GM23338 (cell line): Measurements from ENCODE around the gene PDE10A. TPM values are rescaled to one million over a fixed set of nuclear protein-coding genes. Genes with fewer than 3 reads are reported as not detected.

Experiments
- ATAC-seq: fragments of 200-7000 bp; cut with Tn5 transposase; 3 replicates; pipeline ENCODE4 v1.9.1; 2020
- DNase-seq: peaks from one replicate; pipeline ENCODE4 v3.0.0-alpha.2; 2015; ENCODE audit warnings: low spot score
- H2AFZ ChIP-seq: fragments of 200-600 bp; sonication (generic); 2 replicates; pipeline ENCODE4 v1.8.0; 2016; ENCODE audit warnings: antibody characterized with exemption, mild to moderate bottlenecking, moderate library complexity
- H3F3A ChIP-seq: fragments of 200-600 bp; sonication (generic); replicated peaks from 2 replicates; pipeline ENCODE4 v1.8.0; 2017; ENCODE audit warnings: antibody characterized with exemption, mixed run types, low read depth
- H3K27ac ChIP-seq: fragments of 200-600 bp; sonication (generic); 2 replicates; pipeline ENCODE4 v1.6.1; 2016; ENCODE audit warnings: low read depth
- H3K27me3 ChIP-seq: fragments of 200-600 bp; sonication (generic); 2 replicates; pipeline ENCODE4 v1.8.0; 2016; ENCODE audit warnings: mild to moderate bottlenecking, mixed run types, moderate library complexity; ENCODE audit not compliant: insufficient read depth
- H3K36me3 ChIP-seq: fragments of 200-600 bp; sonication (generic); 2 replicates; pipeline ENCODE4 v1.8.0; 2016; ENCODE audit warnings: mild to moderate bottlenecking; ENCODE audit not compliant: insufficient read depth
- H3K4me1 ChIP-seq: fragments of 200-600 bp; sonication (generic); 2 replicates; pipeline ENCODE4 v1.8.0; 2016; ENCODE audit warnings: mild to moderate bottlenecking, moderate library complexity; ENCODE audit not compliant: insufficient read depth
- H3K4me2 ChIP-seq: fragments of 200-600 bp; sonication (generic); 2 replicates; pipeline ENCODE4 v1.7.1; 2017; ENCODE audit warnings: mixed run types
- H3K4me3 ChIP-seq: fragments of 200-600 bp; sonication (generic); 2 replicates; pipeline ENCODE4 v1.6.1; 2016; ENCODE audit warnings: mixed run types
- H3K79me2 ChIP-seq: fragments of 200-600 bp; sonication (generic); replicated peaks from 2 replicates; pipeline ENCODE4 v1.8.0; 2017; ENCODE audit warnings: mild to moderate bottlenecking; ENCODE audit not compliant: insufficient read depth
- H3K9me2 ChIP-seq: fragments of 200-600 bp; sonication (generic); 2 replicates; pipeline ENCODE4 v1.8.0; 2017; ENCODE audit not compliant: insufficient read depth
- H4K20me1 ChIP-seq: fragments of 200-600 bp; sonication (generic); replicated peaks from 2 replicates; pipeline ENCODE4 v1.8.0; 2017; ENCODE audit warnings: mild to moderate bottlenecking; ENCODE audit not compliant: insufficient read depth
- H3K27ac Mint-ChIP-seq: 2 replicates; pipeline ENCODE4 v1.8.0; 2020; ENCODE audit warnings: inconsistent platforms, mild to moderate bottlenecking, moderate library complexity, mixed read lengths
- H3K27me3 Mint-ChIP-seq: 3 replicates; pipeline ENCODE4 v1.8.0; 2022; ENCODE audit warnings: low read depth, mild to moderate bottlenecking, moderate library complexity, mixed read lengths, inconsistent platforms; ENCODE audit not compliant: insufficient read depth, poor library complexity
- H3K36me3 Mint-ChIP-seq: 3 replicates; pipeline ENCODE4 v1.8.0; 2021; ENCODE audit warnings: low read depth, mild to moderate bottlenecking, inconsistent platforms, moderate library complexity, mixed read lengths
- H3K4me1 Mint-ChIP-seq: 3 replicates; pipeline ENCODE4 v1.8.0; 2020; ENCODE audit warnings: mild to moderate bottlenecking, inconsistent platforms, mixed read lengths
- H3K4me3 Mint-ChIP-seq: 3 replicates; pipeline ENCODE4 v1.8.0; 2021; ENCODE audit warnings: moderate library complexity, mild to moderate bottlenecking, inconsistent platforms, mixed read lengths
- H3K9me3 Mint-ChIP-seq: 3 replicates; pipeline ENCODE4 v1.8.0; 2020; ENCODE audit warnings: moderate library complexity, mild to moderate bottlenecking, inconsistent platforms, mixed read lengths
- CREB1 ChIP-seq: fragments of 250-450 bp; sonication (Bioruptor Pico); IDR thresholded peaks from 2 replicates; pipeline ENCODE4 v1.5.0; 2020; ENCODE audit warnings: low read depth, mild to moderate bottlenecking, moderate library complexity
- EZH2 ChIP-seq: fragments of 200-600 bp; sonication (generic); IDR thresholded peaks from one replicate; pipeline ENCODE4 v1.8.0; 2017; ENCODE audit warnings: antibody characterized with exemption, mild to moderate bottlenecking, low read depth; ENCODE audit not compliant: unreplicated experiment
- EZH2phosphoT487 ChIP-seq: fragments of 200-600 bp; sonication (generic); IDR thresholded peaks from one replicate; pipeline ENCODE4 v1.8.1; 2018; ENCODE audit warnings: antibody characterized with exemption; ENCODE audit not compliant: unreplicated experiment
- JUNB ChIP-seq: IDR thresholded peaks from one replicate; pipeline ENCODE4 v1.6.1; 2016; ENCODE audit warnings: antibody characterized with exemption; ENCODE audit not compliant: unreplicated experiment
- NANOG ChIP-seq: IDR thresholded peaks from 2 replicates; pipeline ENCODE4 v1.6.1; 2016; ENCODE audit warnings: antibody characterized with exemption, borderline replicate concordance
- POLR2AphosphoS5 ChIP-seq: IDR thresholded peaks from 2 replicates; pipeline ENCODE4 v1.6.1; 2016; ENCODE audit warnings: antibody characterized with exemption, low read depth
- ZNF114 ChIP-seq: fragments of 250-450 bp; sonication (Bioruptor Pico); IDR thresholded peaks from 2 replicates; pipeline ENCODE4 v1.5.0; 2020; ENCODE audit warnings: mild to moderate bottlenecking, moderate library complexity
- ZNF331 ChIP-seq: fragments of 250-450 bp; sonication (Bioruptor Pico); IDR thresholded peaks from 2 replicates; pipeline ENCODE4 v1.5.0; 2020; ENCODE audit warnings: low read depth, mild to moderate bottlenecking, moderate library complexity
- polyA plus RNA-seq: library from polyadenylated mRNA; unstranded; fragments of >200 nt; fragmentation: Nextera tagmentation; extraction: Ambion mirVana; gene quantifications from 2 replicates; pipeline ENCODE4 v1.2.1, GENCODE V29; 2016
- total RNA-seq: library from RNA; depleted of rRNA; stranded (reverse); fragments of >200 nt; shearing (Covaris generic); gene quantifications from 2 replicates; pipeline ENCODE4 v1.2.3, GENCODE V29; 2014
- TF ChIP-seq, protein P1 (sequence below): IDR thresholded peaks from 2 replicates; pipeline ENCODE4 v1.6.1; 2016; ENCODE audit warnings: antibody characterized with exemption
- TF ChIP-seq, protein P2 (sequence below): IDR thresholded peaks from one replicate; pipeline ENCODE4 v1.6.1; 2018; ENCODE audit warnings: antibody characterized with exemption; ENCODE audit not compliant: unreplicated experiment
- TF ChIP-seq, protein P3 (sequence below), 2 experiments: fragments of 200-600 bp in 1 of 2; sonication (generic) in 1 of 2; conservative IDR thresholded peaks; 2 replicates each; pipeline versions ENCODE4 v1.5.1 to v1.6.1; 2016 to 2017; ENCODE audit warnings: antibody characterized with exemption in 2 of 2, low read depth in 2 of 2, mild to moderate bottlenecking in 2 of 2, moderate library complexity in 1 of 2

The PDE10A gene
- total and polyA plus RNA-seq, 2 experiments from 2014 or later: 0.50 to 3.9 TPM

DNA sequence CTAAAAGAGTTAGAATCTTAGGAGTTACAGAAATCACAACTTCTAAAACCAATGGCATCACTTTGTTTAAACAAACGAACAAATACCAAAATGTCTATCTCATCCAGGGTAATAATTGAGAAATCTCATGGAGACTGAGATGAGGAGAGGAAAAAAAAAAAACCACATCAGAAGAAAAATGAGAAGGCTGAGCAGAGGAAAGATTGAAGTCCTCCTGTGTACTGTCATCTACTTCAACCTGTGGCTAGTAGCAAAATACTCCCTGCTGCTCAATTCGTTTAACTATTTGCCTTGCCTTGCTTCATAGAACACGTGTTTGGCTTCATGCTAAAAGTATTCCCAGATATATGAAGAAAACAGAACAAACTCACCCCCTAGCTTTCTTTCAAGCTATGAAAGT is 143.7 kb downstream of the PDE10A start:
- Histone ChIP-seq H3K4me1 (peaks cover 7% of the 10 kb centered on the region; the same call in 1 of the 2 replicates), H4K20me1 (no peaks in the 10 kb centered on the region), H3K4me2 (no peak overlapping the region), H2AFZ (no peak overlapping the region), H3K27me3 (no peaks in the 10 kb centered on the region), H3K79me2 (no peaks in the 10 kb centered on the region), H3K9me2 (no peaks in the 10 kb centered on the region), H3K4me3 (no peak overlapping the region), H3K36me3 (no peaks in the 10 kb centered on the region), H3F3A (no peaks in the 10 kb centered on the region), H3K27ac (no peak overlapping the region)
- H3K36me3 Mint-ChIP-seq: no peaks in the 10 kb centered on the region
- no peaks in the 10 kb centered on the region for H3K27me3 Mint-ChIP-seq
- ATAC-seq (no peak), DNase-seq (no peak)
- TF ChIP-seq, protein P1, sequence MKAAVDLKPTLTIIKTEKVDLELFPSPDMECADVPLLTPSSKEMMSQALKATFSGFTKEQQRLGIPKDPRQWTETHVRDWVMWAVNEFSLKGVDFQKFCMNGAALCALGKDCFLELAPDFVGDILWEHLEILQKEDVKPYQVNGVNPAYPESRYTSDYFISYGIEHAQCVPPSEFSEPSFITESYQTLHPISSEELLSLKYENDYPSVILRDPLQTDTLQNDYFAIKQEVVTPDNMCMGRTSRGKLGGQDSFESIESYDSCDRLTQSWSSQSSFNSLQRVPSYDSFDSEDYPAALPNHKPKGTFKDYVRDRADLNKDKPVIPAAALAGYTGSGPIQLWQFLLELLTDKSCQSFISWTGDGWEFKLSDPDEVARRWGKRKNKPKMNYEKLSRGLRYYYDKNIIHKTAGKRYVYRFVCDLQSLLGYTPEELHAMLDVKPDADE: no peak
- TF ChIP-seq EZH2phosphoT487 (no peak), ZNF331 (no peak), JUNB (no peak), NANOG (no peak), CREB1 (CRISPR knock-in tag) (no peak)
- TF ChIP-seq, protein P2, sequence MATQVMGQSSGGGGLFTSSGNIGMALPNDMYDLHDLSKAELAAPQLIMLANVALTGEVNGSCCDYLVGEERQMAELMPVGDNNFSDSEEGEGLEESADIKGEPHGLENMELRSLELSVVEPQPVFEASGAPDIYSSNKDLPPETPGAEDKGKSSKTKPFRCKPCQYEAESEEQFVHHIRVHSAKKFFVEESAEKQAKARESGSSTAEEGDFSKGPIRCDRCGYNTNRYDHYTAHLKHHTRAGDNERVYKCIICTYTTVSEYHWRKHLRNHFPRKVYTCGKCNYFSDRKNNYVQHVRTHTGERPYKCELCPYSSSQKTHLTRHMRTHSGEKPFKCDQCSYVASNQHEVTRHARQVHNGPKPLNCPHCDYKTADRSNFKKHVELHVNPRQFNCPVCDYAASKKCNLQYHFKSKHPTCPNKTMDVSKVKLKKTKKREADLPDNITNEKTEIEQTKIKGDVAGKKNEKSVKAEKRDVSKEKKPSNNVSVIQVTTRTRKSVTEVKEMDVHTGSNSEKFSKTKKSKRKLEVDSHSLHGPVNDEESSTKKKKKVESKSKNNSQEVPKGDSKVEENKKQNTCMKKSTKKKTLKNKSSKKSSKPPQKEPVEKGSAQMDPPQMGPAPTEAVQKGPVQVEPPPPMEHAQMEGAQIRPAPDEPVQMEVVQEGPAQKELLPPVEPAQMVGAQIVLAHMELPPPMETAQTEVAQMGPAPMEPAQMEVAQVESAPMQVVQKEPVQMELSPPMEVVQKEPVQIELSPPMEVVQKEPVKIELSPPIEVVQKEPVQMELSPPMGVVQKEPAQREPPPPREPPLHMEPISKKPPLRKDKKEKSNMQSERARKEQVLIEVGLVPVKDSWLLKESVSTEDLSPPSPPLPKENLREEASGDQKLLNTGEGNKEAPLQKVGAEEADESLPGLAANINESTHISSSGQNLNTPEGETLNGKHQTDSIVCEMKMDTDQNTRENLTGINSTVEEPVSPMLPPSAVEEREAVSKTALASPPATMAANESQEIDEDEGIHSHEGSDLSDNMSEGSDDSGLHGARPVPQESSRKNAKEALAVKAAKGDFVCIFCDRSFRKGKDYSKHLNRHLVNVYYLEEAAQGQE: no peak
- TF ChIP-seq, protein P3, sequence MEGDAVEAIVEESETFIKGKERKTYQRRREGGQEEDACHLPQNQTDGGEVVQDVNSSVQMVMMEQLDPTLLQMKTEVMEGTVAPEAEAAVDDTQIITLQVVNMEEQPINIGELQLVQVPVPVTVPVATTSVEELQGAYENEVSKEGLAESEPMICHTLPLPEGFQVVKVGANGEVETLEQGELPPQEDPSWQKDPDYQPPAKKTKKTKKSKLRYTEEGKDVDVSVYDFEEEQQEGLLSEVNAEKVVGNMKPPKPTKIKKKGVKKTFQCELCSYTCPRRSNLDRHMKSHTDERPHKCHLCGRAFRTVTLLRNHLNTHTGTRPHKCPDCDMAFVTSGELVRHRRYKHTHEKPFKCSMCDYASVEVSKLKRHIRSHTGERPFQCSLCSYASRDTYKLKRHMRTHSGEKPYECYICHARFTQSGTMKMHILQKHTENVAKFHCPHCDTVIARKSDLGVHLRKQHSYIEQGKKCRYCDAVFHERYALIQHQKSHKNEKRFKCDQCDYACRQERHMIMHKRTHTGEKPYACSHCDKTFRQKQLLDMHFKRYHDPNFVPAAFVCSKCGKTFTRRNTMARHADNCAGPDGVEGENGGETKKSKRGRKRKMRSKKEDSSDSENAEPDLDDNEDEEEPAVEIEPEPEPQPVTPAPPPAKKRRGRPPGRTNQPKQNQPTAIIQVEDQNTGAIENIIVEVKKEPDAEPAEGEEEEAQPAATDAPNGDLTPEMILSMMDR (conservative IDR thresholded peaks at IDR 0.05; ENCODE audit: low read depth in 2 of 2): no peak
- no peak overlapping the region for H3K4me3 Mint-ChIP-seq
- peaks cover 6% of the 10 kb centered on the region for H3K4me1 Mint-ChIP-seq
- no peak overlapping the region for H3K27ac Mint-ChIP-seq
- no peaks in the 10 kb centered on the region for H3K9me3 Mint-ChIP-seq

DNA sequence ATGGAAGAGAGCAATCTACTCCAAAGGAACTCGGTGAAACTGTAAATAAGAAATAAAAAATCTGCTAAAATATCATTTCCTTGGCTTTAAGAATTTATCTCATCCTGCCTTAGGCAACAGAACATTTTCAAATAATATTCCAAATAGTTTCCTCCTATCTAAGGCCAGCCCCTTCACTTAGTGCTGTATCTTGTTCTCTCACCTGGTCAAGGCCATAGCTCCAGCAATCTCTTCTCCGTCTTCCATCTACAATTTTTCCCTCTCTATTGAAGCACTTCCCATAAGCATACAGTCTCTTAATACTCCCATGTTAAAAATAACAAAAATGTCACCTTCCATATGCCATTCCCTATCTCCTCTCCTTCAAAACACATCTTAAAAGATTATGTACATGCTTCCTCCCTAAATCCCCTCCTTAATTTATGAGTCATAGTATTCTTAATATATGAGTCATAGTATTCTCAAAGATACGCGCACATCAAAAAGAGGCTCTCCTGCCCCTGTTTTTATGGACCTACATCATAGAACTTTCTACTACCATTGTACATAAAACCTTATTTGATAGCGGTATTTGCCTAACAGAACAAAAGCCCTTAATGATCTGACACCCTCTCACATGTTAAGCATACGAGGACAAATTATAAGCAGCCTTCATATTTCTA is 146.9 kb downstream of the PDE10A start:
- Histone ChIP-seq H3K4me2 (no peak overlapping the region), H3K4me1 (peaks cover 4% of the 10 kb centered on the region; the same call in 1 of the 2 replicates), H3K9me2 (no peaks in the 10 kb centered on the region), H3F3A (no peaks in the 10 kb centered on the region), H2AFZ (no peak overlapping the region), H4K20me1 (no peaks in the 10 kb centered on the region), H3K36me3 (no peaks in the 10 kb centered on the region), H3K4me3 (no peak overlapping the region), H3K27me3 (no peaks in the 10 kb centered on the region), H3K79me2 (no peaks in the 10 kb centered on the region), H3K27ac (no peak overlapping the region)
- DNase-seq: no peak
- H3K27ac Mint-ChIP-seq: no peak overlapping the region
- peaks cover 1% of the 10 kb centered on the region for H3K4me1 Mint-ChIP-seq
- H3K27me3 Mint-ChIP-seq: no peaks in the 10 kb centered on the region
- no peak for ATAC-seq
- no peak overlapping the region for H3K4me3 Mint-ChIP-seq
- no peaks in the 10 kb centered on the region for H3K36me3 Mint-ChIP-seq
- H3K9me3 Mint-ChIP-seq: no peaks in the 10 kb centered on the region
- no peak for TF ChIP-seq EZH2
- TF ChIP-seq NANOG: no peak
- TF ChIP-seq, protein P2: no peak
- no peak for TF ChIP-seq CREB1 (CRISPR knock-in tag)
- TF ChIP-seq ZNF331: no peak
- TF ChIP-seq, protein P3 (conservative IDR thresholded peaks at IDR 0.05; ENCODE audit: low read depth in 2 of 2): no peak
- TF ChIP-seq POLR2AphosphoS5: no peak
- no peak for TF ChIP-seq ZNF114 (CRISPR knock-in tag)
- no peak for TF ChIP-seq JUNB
